ENCODE results near the gene SERPINH1.

The SERPINH1 gene
- total RNA-seq = 4.1 to 7.9 reads per million in 2 donors

DNA sequence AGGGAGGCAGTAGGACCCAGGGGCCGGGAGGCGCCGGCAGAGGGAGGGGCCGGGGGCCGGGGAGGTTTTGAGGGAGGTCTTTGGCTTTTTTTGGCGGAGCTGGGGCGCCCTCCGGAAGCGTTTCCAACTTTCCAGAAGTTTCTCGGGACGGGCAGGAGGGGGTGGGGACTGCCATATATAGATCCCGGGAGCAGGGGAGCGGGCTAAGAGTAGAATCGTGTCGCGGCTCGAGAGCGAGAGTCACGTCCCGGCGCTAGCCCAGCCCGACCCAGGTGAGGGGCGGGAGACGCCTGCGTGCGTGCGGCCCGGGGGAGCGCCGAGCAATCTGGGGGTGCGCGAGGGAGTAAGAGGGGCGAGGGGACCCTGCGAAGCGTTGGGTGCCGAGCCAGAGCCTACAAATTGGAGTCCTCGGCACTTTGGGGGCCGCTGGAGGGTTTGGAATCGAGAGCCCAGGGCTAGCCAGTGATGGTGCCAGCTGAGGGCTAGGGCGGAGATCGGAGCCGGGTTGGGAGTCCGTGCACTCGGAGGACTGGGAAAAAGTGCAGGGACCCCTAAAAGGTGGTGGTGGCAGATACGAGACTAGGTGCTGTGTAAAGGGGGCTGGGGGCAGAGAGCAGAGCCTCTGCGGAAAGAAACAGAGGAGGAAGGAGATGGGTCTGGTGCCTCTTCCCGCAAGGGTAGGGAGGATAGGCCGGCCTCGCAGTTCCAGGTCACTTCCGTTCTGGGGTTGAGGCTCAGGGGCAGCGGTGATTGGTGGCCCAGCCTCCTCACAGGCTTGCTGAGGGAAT lies at the start of gene SERPINH1:
TSS of gene SERPINH1 (plus strand) at position 206 of the 788 bp plus-strand sequence. CDS start 4,097 bp downstream, outside the sequence.
- peak in 4 of 5 experiments; percentile 47 to 81 (median 55) for DNase-seq

- DNase-seq = no peak
These were observed 48.8 kb upstream of the SERPINH1 start for GRCh38 chr11:75513250-75513649.

- DNase-seq = no peak
These were observed 47.5 kb upstream of the SERPINH1 start for GRCh38 chr11:75514596-75514995.

DNA sequence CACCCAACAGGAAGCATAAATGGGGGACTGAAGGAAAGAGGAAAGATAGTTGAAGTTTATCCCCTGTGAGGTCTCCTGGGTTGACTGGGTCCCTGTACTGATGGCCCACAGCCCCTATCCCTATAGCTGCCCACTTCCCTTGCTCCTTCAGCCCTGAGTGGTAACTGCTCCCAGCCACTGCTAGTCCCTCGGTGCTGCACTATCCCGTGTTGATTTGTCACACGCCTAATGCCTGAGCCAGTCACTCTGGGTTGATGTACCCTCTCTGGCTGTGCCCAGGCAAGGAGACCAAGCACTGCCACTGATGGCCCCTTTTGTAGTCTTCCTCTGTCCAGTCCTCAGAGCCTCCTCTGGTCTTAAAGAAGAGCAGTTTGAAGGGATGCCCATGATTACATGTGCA lies 45.9 kb upstream of the SERPINH1 start:
- no peak for DNase-seq

DNA sequence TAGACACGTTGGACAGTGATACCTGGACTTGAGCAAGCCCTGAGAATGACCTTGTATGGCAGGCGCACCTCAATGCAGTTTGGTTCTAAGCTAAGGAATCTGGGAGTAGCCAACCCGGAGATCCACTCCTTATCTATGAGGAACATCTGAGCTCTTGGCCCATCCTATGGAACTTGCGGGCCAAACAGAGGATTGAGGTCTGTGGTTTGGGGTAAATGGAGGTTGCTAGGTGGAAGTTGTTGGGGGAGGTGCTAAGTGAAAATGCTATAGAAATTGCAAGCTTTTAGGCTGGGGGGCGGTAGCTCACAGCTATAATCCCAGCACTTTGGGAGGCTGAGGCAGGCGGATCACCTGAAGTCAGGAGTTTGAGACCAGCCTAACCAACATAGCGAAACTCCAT lies 45.2 kb upstream of the SERPINH1 start:
- DNase-seq = no peak

DNA sequence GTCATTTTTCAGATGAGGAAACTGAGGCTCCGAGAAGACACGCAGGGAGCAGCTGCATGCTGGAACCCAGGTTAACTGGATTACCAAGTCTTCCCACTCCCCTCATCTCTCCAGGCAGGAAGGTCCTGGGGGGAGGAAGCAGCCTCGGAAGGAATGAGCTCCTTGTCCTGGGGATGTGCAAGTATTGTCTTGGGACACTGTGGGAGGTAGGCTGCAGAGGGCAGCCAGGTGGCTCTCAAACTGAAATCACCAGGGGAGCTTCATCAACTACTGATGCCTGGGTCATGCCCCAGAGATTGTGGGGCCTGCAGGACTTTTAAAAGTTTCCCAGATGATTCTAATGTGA lies 43.9 kb upstream of the SERPINH1 start:
- DNase-seq = no peak

DNA sequence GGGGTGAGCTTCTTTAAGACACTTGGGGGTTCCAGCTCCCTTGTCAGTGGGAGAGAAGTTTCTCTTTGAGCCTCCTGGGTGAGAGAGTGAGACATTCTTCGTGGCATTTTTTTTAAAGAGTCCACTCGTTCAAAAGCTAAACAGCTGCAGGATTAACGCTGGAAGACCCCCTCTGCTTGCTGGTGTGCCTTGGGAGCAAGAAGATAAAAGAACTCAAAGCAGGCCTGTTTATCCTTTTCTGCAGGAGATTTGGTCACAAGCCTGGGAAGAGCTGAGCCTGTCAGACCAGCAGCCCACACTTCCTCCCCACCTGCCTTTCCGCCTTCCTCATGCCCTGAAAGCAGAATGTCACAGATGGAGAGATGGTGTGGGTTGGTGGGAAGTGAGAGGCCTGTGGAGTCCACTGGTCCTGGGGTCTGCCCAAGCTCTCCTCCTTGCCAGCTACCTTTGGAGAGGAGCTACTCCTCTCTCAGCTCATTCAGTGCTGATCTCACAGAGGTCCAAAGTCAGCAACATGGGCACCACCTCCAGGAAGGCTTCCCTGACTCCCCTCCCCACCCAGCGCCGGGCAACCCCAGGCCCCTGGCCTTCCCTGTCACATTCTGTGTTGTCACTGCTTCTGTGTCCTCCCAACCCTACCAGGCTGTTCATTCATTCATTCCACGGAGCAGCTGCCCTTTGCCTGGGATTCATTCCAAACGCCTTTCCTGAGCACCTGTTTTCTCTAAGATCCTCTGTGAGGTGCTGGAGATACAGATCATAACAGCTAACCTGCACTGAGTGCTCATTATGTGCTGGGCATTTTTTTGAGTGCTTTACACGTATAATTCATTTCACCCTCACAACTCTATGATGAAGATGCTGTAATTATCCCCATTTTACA lies 43.0 kb upstream of the SERPINH1 start:
- DNase-seq = no peak

DNA sequence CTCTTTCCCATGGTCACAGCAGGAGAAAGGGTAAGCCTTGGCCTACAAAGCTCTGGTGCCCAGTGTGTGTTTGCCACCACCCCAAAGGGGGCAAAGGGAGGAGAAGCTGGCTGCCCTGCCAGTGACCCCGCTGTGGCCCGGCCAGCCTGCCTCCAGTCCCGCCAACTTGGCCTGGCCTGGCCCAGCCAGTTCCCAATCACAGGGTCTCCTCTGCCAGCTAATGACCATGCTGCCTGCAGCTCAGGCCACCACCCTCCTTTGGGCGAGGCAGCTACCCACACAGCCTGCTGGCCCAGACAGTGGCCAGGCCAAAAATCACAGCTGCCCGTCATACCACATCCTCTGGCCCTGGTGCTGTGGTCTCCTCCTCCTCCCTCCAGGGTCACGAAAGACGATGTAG lies 41.4 kb upstream of the SERPINH1 start:
- DNase-seq = no peak

DNA sequence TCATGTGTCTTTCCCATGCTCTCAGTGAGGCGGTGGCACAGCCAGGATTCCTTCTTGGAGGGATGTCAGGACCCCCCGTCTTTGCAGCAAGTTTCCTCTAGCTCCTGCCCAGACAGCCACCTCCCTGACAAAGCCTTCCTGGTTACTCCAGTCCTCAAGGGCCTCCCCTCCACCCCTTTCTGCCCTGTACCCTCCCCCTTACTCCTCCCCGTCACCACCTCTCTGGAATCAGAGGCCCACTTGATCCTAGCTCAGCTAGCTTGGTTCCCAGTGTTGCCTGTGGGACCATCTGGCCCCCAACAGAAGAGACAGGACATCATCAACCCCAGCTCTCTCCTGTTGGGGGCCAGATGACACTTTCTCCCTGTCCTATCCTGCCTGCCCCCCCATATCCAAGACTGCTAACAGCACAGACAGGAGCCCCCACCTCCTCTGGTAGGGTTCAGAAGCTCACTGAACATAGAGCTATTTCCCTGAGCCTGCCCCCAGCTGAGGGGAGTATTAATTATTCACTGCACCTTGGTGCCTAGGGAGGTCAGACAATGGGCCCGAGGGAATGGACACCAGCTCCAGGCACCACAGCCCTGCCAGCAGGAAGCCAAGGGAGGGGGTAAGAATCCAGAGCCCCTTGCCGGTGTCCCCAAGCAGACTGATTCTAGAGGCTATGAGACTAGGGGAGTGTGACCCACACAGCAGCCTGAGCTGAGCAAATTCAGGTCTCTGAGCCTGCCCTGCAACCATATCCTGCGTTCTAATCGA lies 39.6 kb upstream of the SERPINH1 start:
- no peak for DNase-seq

- no peak for DNase-seq
These were observed 38.9 kb upstream of the SERPINH1 start for GRCh38 chr11:75523189-75523588.

DNA sequence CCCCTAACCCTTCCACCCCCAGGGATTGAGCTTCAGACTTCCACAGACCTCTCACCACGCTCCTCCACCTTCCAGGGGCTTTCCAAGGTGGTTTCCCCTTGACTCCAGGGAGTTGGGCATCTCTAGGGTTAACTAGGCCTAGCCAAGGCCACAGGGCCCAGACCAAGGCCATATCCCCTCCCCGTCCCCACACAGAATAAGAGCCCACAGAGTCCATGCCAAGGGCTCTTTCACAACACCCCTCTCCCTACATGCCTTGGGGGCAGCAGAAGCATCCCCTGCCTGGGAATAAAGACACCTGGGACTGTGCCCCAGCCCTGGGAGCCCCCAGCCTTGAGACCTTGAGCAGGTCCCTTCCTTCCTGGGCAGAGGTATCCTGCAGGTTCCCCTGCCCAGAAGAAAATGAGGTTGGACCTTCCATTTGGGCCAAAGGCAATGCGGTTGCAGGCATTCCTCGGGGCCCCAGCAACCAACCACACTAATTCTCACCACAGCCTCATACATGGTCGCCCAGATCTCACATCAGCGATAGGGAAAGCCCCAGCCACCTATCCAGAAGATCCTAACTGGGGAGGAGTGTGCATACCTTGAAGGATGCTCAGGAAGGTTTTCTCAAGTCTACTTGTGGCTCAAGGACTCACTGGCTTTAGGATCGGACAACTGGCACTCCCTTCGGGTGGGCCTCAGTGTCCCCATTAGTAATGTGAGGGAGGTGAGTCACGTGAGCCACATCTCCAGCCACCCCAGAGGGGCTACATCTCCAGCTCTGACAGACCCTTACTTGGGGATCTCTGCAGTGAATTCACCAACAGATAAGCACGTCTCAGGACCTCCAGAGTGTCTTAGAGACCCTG lies 38.0 kb upstream of the SERPINH1 start:
- DNase-seq = no peak

DNA sequence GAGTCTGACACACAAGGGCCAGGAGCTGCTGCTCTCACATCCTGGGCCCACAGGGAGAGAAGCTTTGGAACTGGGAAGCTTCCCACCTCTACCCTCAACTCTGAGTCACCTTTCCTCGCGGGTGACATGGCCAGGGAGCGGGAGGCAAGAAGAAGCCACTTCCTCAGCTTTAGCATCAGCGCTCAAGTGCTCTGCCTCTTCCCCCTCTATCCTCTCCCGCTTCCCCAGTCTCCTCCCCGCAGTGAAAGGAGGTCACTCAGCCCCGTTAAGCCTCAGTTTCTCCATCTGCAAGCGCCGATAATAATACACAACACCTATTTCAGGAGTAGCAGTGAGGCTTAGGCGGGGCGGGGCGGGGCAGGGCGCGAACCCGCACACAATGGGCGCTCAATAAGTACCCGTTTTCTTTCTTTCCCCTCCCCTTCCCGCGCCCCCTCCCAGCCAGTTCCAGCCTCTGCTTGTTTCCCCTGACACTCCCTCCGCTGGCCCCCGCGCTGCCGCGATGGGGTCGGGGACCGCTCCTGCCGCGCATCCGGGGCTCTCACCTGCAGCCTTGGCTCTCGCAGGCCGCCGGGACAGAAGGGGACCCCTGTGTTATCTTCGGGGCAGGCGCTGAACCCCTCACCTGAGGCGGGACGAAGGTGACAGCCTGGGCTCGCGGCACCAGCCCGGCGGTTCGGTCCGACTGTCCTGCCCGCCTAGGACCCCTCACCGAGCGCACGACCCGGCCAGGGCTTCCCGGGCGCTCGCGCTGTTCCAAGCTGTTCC lies 37.2 kb upstream of the SERPINH1 start:
- DNase-seq = peak in 4 of 5 experiments; percentile 16 to 47 (median 30)

- DNase-seq = peak; percentile 79 to 94 (median 83)
These were observed 36.4 kb upstream of the SERPINH1 start, which contains the start of gene GDPD5 for GRCh38 chr11:75525433-75526191. Gene GDPD5, minus strand, starts transcription at chr11:75525941. Its CDS starts 48,206 bp downstream, at chr11:75477735.

DNA sequence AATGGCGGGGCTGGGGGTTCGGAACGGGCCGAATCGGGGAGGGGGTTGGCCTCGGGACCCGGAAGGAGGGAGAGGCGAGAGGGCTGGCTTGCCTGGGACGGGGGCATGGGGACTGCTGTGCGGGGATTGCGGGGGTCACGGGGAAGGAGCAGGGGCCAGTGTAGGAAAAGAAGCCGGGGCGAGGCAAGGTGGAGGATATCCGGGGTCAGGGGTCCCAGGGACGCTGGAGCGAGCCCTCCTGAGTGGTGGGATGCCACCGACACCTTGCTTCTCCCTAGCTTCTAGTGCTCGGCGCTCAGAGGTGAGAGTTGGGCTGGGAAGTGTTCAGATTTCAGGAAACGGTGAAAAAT lies 35.9 kb upstream of the SERPINH1 start:
- no peak for DNase-seq

- DNase-seq = no peak
These were observed 34.9 kb upstream of the SERPINH1 start for GRCh38 chr11:75527130-75527529.

- no peak for DNase-seq
These were observed 33.9 kb upstream of the SERPINH1 start for GRCh38 chr11:75527938-75528735.

DNA sequence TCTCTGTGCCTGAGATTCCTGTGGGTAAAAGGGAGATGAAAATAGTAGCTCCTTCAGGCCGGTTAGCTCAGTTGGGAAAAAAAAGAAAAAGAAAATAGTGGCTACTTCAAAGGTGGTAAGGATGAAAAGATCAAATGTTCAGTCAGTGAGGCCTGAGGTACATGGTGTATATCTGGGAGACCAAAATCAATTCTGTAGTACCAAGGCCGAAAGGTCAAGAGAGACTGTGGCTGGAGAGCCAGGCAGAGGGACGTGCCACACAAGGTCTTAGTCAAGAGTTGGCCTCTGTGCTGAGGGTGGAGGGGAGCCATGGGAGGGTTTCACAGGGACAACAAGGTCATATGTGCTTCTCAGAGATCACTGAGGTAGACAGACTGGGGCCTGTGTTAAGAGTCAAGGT lies 31.5 kb upstream of the SERPINH1 start:
- DNase-seq = no peak

DNA sequence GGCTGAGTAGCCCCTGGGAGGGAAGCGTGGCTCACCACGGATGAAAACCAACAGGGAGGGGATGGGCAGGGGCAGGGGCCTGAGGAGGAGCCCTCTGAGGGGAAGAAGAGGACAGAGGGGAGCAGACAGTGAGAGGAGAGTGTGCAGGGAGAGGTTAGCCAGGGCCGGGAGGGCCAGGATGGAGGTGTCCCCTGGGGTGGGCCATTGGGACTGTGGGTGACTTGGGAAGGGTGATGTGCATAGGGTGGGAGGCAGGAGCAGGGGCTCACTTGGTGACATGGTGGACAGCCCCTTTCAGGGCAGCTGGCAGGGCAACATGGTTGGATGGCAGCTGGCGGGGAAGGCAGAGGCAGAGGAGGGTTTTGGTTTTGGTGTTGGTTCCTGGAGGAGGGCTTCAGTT lies 30.7 kb upstream of the SERPINH1 start:
- DNase-seq = no peak

All from T-helper 2 cell (primary cell).